Forelimb muscle (tissue), 1 donor: ENCODE measurements around the gene SFMBT1. TPM values are rescaled to one million over a fixed set of nuclear protein-coding genes. Genes with fewer than 3 reads are reported as not detected.

ENCODE experiments used
- DNase-seq: peaks from one replicate; pipeline ENCODE4 v3.0.0-alpha.2; 2013; ENCODE audit warnings: low read depth
- polyA plus RNA-seq: library from polyadenylated mRNA; unstranded; fragments of 120-200 nt; gene quantifications from one replicate; pipeline ENCODE4 v1.2.1, GENCODE V29; 2013; ENCODE audit not compliant: insufficient read length

SFMBT1 gene
- polyA plus RNA-seq, 1 donor = 7.8 TPM

GRCh38 chr3:52856666-52857065 lies 189.2 kb downstream of the SFMBT1 start:
- no peak for DNase-seq

GRCh38 chr3:52854013-52854412 lies 191.9 kb downstream of the SFMBT1 start:
- no peak for DNase-seq

Other genes with a start within 250 kb of the SFMBT1 start
- 32.4 TPM for gene ITIH4, start 215.4 kb downstream of the SFMBT1 start, polyA plus RNA-seq
- 169 TPM for gene MUSTN1, start 211.1 kb downstream of the SFMBT1 start, polyA plus RNA-seq
- gene STIMATE, start 148.5 kb downstream of the SFMBT1 start, polyA plus RNA-seq = 7.0 TPM
- 9.4 TPM for gene RFT1, start 84.4 kb upstream of the SFMBT1 start, polyA plus RNA-seq
- 6.9 TPM for gene PRKCD, start 115.1 kb upstream of the SFMBT1 start, polyA plus RNA-seq
- 30.7 TPM for gene TKT, start 209.9 kb upstream of the SFMBT1 start, polyA plus RNA-seq